HG03060 (cell line): ENCODE results near the gene KRT86.

ENCODE experiments used
- ATAC-seq: cut with Tn5 transposase; IDR thresholded peaks from one replicate; pipeline ENCODE4 v1.9.1; 2021; ENCODE audit warnings: low read depth, moderate number of reproducible peaks; ENCODE audit not compliant: unreplicated experiment

KRT86 gene

GRCh38 chr12:52263761-52264434 is 10.5 kb upstream of the KRT86 start:
- no peak for ATAC-seq

- ATAC-seq: no peak
Observed at GRCh38 chr12:52264435-52264825, 10.0 kb upstream of the KRT86 start.

GRCh38 chr12:52266514-52266913 is 7.9 kb upstream of the KRT86 start:
- ATAC-seq: no peak

GRCh38 chr12:52267266-52267665 is 7.2 kb upstream of the KRT86 start:
- no peak for ATAC-seq

- ATAC-seq: no peak
Observed at GRCh38 chr12:52267699-52268098, 6.7 kb upstream of the KRT86 start.

GRCh38 chr12:52268212-52268611 is 6.2 kb upstream of the KRT86 start:
- ATAC-seq: no peak

GRCh38 chr12:52270541-52271070 is 3.8 kb upstream of the KRT86 start:
- ATAC-seq: no peak

- ATAC-seq: no peak
Observed at GRCh38 chr12:52271158-52271557, 3.3 kb upstream of the KRT86 start.

- no peak for ATAC-seq
Observed at GRCh38 chr12:52275686-52276085, 1.2 kb downstream of the KRT86 start.

- no peak for ATAC-seq
Observed at GRCh38 chr12:52277486-52278245, 3.2 kb downstream of the KRT86 start.

- no peak for ATAC-seq
Observed at GRCh38 chr12:52278575-52279421, 4.4 kb downstream of the KRT86 start.

GRCh38 chr12:52279422-52280318 is 5.2 kb downstream of the KRT86 start:
- no peak for ATAC-seq

GRCh38 chr12:52280319-52280795 is 5.9 kb downstream of the KRT86 start:
- no peak for ATAC-seq

GRCh38 chr12:52280796-52281560 is 6.5 kb downstream of the KRT86 start:
- no peak for ATAC-seq

- no peak for ATAC-seq
Observed at GRCh38 chr12:52284562-52285171, 10.2 kb downstream of the KRT86 start.

GRCh38 chr12:52285172-52285745 is 10.8 kb downstream of the KRT86 start:
- no peak for ATAC-seq

- no peak for ATAC-seq
Observed at GRCh38 chr12:52285851-52286530, 11.5 kb downstream of the KRT86 start.
